H1 (cell line): ENCODE measurements around the gene GZF1. TPM values are rescaled to one million over a fixed set of nuclear protein-coding genes. Genes with fewer than 3 reads are reported as not detected.

Source experiments
- CTCF ChIA-PET: fragments of 300-600 bp; sonication (Branson Sonifier 250); formaldehyde crosslinking; loops from one replicate; lab custom pipeline; 2021; ENCODE audit not compliant: partially characterized antibody; lab: Charles Lee
- POLR2A ChIA-PET: fragments of 300-600 bp; sonication (Branson Sonifier 250); formaldehyde crosslinking; loops from one replicate; lab custom pipeline; 2021; ENCODE audit warnings: inconsistent platforms; ENCODE audit not compliant: partially characterized antibody; lab: Charles Lee
- DNase-seq, 2 experiments: peaks; one replicate each; pipeline versions ENCODE4 v3.0.0 to v3.0.0-alpha.2; 2010 to 2022; ENCODE audit warnings: low spot score in 2 of 2, low read depth in 1 of 2, mixed read lengths in 1 of 2
- FAIRE-seq: peaks from 2 replicates; lab custom pipeline; 2011; peaks lifted over from hg19 to GRCh38; lab: Jason Lieb, UNC
- H2AFZ ChIP-seq: 2 replicates; pipeline ENCODE4 v1.8.1; 2012; ENCODE audit warnings: low read length, inconsistent platforms
- H2AK5ac ChIP-seq: 2 replicates; pipeline ENCODE4 v1.6.1; 2013; ENCODE audit warnings: low read depth, low read length
- H2BK120ac ChIP-seq: replicated peaks from 2 replicates; pipeline ENCODE3; 2013; ENCODE audit warnings: low read depth, low read length, inconsistent platforms
- H2BK12ac ChIP-seq: 2 replicates; pipeline ENCODE4 v1.6.1; 2013; ENCODE audit warnings: low read depth, low read length
- H2BK15ac ChIP-seq: 2 replicates; pipeline ENCODE4 v1.6.1; 2013; ENCODE audit warnings: low read length
- H2BK20ac ChIP-seq: 2 replicates; pipeline ENCODE4 v1.6.1; 2013; ENCODE audit warnings: low read length
- H2BK5ac ChIP-seq: 2 replicates; pipeline ENCODE4 v1.6.1; 2013; ENCODE audit warnings: low read depth, low read length
- H3K14ac ChIP-seq: 2 replicates; pipeline ENCODE4 v1.6.1; 2013; ENCODE audit warnings: inconsistent platforms; ENCODE audit not compliant: insufficient read length
- H3K18ac ChIP-seq: 2 replicates; pipeline ENCODE4 v1.6.1; 2013; ENCODE audit warnings: low read length; ENCODE audit errors: extremely low read depth
- H3K23ac ChIP-seq: 2 replicates; pipeline ENCODE4 v1.6.1; 2013; ENCODE audit warnings: inconsistent platforms; ENCODE audit not compliant: insufficient read length
- H3K23me2 ChIP-seq: 2 replicates; pipeline ENCODE4 v1.6.1; 2013; ENCODE audit warnings: low read depth, low read length
- H3K27ac ChIP-seq: 2 replicates; pipeline ENCODE4 v1.6.1; 2011; ENCODE audit warnings: low read depth, low read length, inconsistent platforms
- H3K27me3 ChIP-seq, 4 experiments: replicated peaks in 1 of 4; 1 replicate in 1 of 4; 2 replicates in 3 of 4; pipeline versions ENCODE4 v1.6.1 to v1.8.1; 2011 to 2013; ENCODE audit warnings: low read length in 3 of 4, mild to moderate bottlenecking in 3 of 4, inconsistent platforms in 2 of 4, mixed read lengths in 2 of 4, moderate library complexity in 1 of 4; ENCODE audit not compliant: control insufficient read depth in 3 of 4, insufficient read depth in 3 of 4; ENCODE audit errors: extremely low read depth in 1 of 4
- H3K36me3 ChIP-seq, 4 experiments: 2 replicates each; pipeline versions ENCODE4 v1.6.1 to v1.8.1; 2011 to 2013; ENCODE audit warnings: mild to moderate bottlenecking in 4 of 4, low read length in 3 of 4, moderate library complexity in 2 of 4, control low read depth in 1 of 4, inconsistent platforms in 1 of 4; ENCODE audit not compliant: insufficient read depth in 4 of 4, control insufficient read depth in 2 of 4
- H3K4ac ChIP-seq: replicated peaks from 2 replicates; pipeline ENCODE3; 2013; ENCODE audit warnings: low read length, low read depth, mixed read lengths, inconsistent platforms; ENCODE audit not compliant: insufficient read length
- H3K4me1 ChIP-seq, 4 experiments: replicated peaks in 1 of 4; 1 replicate in 1 of 4; 2 replicates in 3 of 4; pipeline versions ENCODE4 v1.6.1 to v1.8.1; 2011 to 2013; ENCODE audit warnings: low read length in 3 of 4, inconsistent platforms in 2 of 4, mixed read lengths in 1 of 4; ENCODE audit not compliant: insufficient read depth in 4 of 4, control insufficient read depth in 3 of 4
- H3K4me2 ChIP-seq, 2 experiments: 2 replicates each; pipeline versions ENCODE4 v1.6.1 to v1.8.1; 2011 to 2013; ENCODE audit warnings: low read depth in 2 of 2, low read length in 2 of 2, control low read depth in 1 of 2, inconsistent platforms in 1 of 2, mild to moderate bottlenecking in 1 of 2; ENCODE audit not compliant: insufficient read depth in 1 of 2
- H3K4me3 ChIP-seq, 4 experiments: fragments of 200-600, 300-600 bp in 1 of 4; sonication (generic), shearing (Covaris generic), sonication (Bioruptor Twin) in 1 of 4; 2 replicates each; pipeline versions ENCODE4 v1.5.1 to v1.8.1; 2011 to 2016; ENCODE audit warnings: low read length in 4 of 4, low read depth in 3 of 4, control low read depth in 2 of 4, inconsistent platforms in 2 of 4, mild to moderate bottlenecking in 2 of 4, mixed read lengths in 1 of 4, moderate library complexity in 1 of 4; ENCODE audit not compliant: insufficient read depth in 2 of 4; ENCODE audit errors: extremely low read depth in 1 of 4
- H3K56ac ChIP-seq: replicated peaks from 2 replicates; pipeline ENCODE3; 2013; ENCODE audit warnings: low read depth, mild to moderate bottlenecking, mixed read lengths, low read length, inconsistent platforms; ENCODE audit not compliant: insufficient read length
- H3K79me1 ChIP-seq: 2 replicates; pipeline ENCODE4 v1.6.1; 2013; ENCODE audit warnings: low read depth, low read length, control low read depth
- H3K79me2 ChIP-seq, 2 experiments: 2 replicates each; pipeline versions ENCODE4 v1.6.1 to v1.8.1; 2012 to 2013; ENCODE audit warnings: low read length in 2 of 2, mild to moderate bottlenecking in 2 of 2, inconsistent platforms in 1 of 2; ENCODE audit not compliant: insufficient read depth in 2 of 2, control insufficient read depth in 1 of 2
- H3K9ac ChIP-seq, 4 experiments: replicated peaks in 1 of 4; 1 replicate in 1 of 4; 2 replicates in 3 of 4; pipeline versions ENCODE4 v1.6.1 to v1.8.1; 2011 to 2013; ENCODE audit warnings: low read depth in 3 of 4, low read length in 3 of 4, control low read depth in 2 of 4, mild to moderate bottlenecking in 2 of 4, moderate library complexity in 2 of 4, inconsistent platforms in 1 of 4; ENCODE audit errors: extremely low read depth in 1 of 4
- H3K9me3 ChIP-seq, 2 experiments: 2 replicates each; pipeline versions ENCODE4 v1.6.1 to v1.8.1; 2012 to 2013; ENCODE audit warnings: mild to moderate bottlenecking in 2 of 2, moderate library complexity in 2 of 2, control low read depth in 1 of 2, inconsistent platforms in 1 of 2, low read depth in 1 of 2, low read length in 1 of 2, mixed read lengths in 1 of 2; ENCODE audit not compliant: insufficient read depth in 2 of 2
- H4K20me1 ChIP-seq, 2 experiments: replicated peaks in 1 of 2; 2 replicates each; pipeline versions ENCODE3 to v1.8.1; 2011 to 2013; ENCODE audit warnings: inconsistent platforms in 2 of 2, low read length in 2 of 2, mild to moderate bottlenecking in 1 of 2; ENCODE audit not compliant: insufficient read depth in 2 of 2, control insufficient read depth in 1 of 2
- H4K5ac ChIP-seq: 2 replicates; pipeline ENCODE4 v1.6.1; 2013; ENCODE audit warnings: low read length, low read depth, mixed read lengths, inconsistent platforms; ENCODE audit not compliant: insufficient read length
- H4K8ac ChIP-seq: 2 replicates; pipeline ENCODE4 v1.8.0; 2013; ENCODE audit warnings: mild to moderate bottlenecking, moderate library complexity, low read length, inconsistent platforms; ENCODE audit not compliant: insufficient read depth; ENCODE audit errors: extremely low read depth
- H4K91ac ChIP-seq: replicated peaks from 2 replicates; pipeline ENCODE3; 2013; ENCODE audit warnings: low read length, mixed read lengths, inconsistent platforms; ENCODE audit not compliant: insufficient read length
- ATF2 ChIP-seq: IDR thresholded peaks from 2 replicates; pipeline ENCODE4 v1.6.1; 2012; ENCODE audit warnings: low read length, inconsistent platforms
- BCL11A ChIP-seq, 2 experiments: IDR thresholded peaks; one replicate each; pipeline ENCODE4 v1.6.1; 2011; ENCODE audit warnings: low read depth in 2 of 2, low read length in 2 of 2, mild to moderate bottlenecking in 2 of 2
- CHD1 ChIP-seq: IDR thresholded peaks from 2 replicates; pipeline ENCODE4 v1.6.1; 2012; ENCODE audit warnings: low read depth, low read length, improper control_type of control experiment
- CREB1 ChIP-seq: IDR thresholded peaks from 2 replicates; pipeline ENCODE4 v1.6.1; 2012; ENCODE audit warnings: inconsistent platforms
- GTF2F1 ChIP-seq: IDR thresholded peaks from 2 replicates; pipeline ENCODE4 v1.6.1; 2012; ENCODE audit warnings: low read depth, low read length, improper control_type of control experiment, borderline replicate concordance
- POLR2A ChIP-seq, 2 experiments: IDR thresholded peaks; 1 replicate in 1 of 2; 2 replicates in 1 of 2; pipeline ENCODE4 v1.6.1; 2011; ENCODE audit warnings: low read depth in 2 of 2, low read length in 2 of 2, mild to moderate bottlenecking in 2 of 2; ENCODE audit errors: control extremely low read depth in 1 of 2
- RAD21 ChIP-seq, 2 experiments: IDR thresholded peaks in 1 of 2; conservative IDR thresholded peaks in 1 of 2; 2 replicates each; pipeline ENCODE4 v1.6.1; 2011; ENCODE audit warnings: low read depth in 2 of 2, low read length in 2 of 2, improper control_type of control experiment in 1 of 2, inconsistent platforms in 1 of 2, mild to moderate bottlenecking in 1 of 2, moderate library complexity in 1 of 2
- SIN3A ChIP-seq, 2 experiments: IDR thresholded peaks in 1 of 2; conservative IDR thresholded peaks in 1 of 2; 2 replicates each; pipeline ENCODE4 v1.6.1; 2011 to 2012; ENCODE audit warnings: low read length in 2 of 2, improper control_type of control experiment in 1 of 2, low read depth in 1 of 2, mild to moderate bottlenecking in 1 of 2
- SIX5 ChIP-seq: IDR thresholded peaks from 2 replicates; pipeline ENCODE4 v1.6.1; 2011; ENCODE audit warnings: mild to moderate bottlenecking, low read depth, low read length
- SP4 ChIP-seq: IDR thresholded peaks from 2 replicates; pipeline ENCODE4 v1.6.1; 2012; ENCODE audit warnings: low read length, inconsistent platforms
- SUZ12 ChIP-seq: fragments of 200-600 bp; sonication (generic); IDR thresholded peaks from 2 replicates; pipeline ENCODE4 v1.6.1; 2012; ENCODE audit warnings: mild to moderate bottlenecking, inconsistent platforms, low read length, moderate library complexity, mixed read lengths
- WGBS, 2 experiments: shearing (Covaris generic) in 1 of 2; methylation state at CpG; one replicate each; pipeline versions ENCODE4 v1.1.6 to v1.1.7; 2013 to 2015; ENCODE audit warnings: low lambda C conversion rate in 2 of 2, mixed read lengths in 2 of 2, inconsistent platforms in 1 of 2, low coverage in 1 of 2, missing lambda C conversion rate in 1 of 2; ENCODE audit not compliant: insufficient replicate concordance in 2 of 2, insufficient coverage in 1 of 2, insufficient read length in 1 of 2; ENCODE audit errors: extremely low coverage in 1 of 2, missing lambda C conversion rate in 1 of 2; 5-methylcytosine and 5-hydroxymethylcytosine counted together
- polyA plus RNA-seq, 7 experiments: library from polyadenylated mRNA; depleted of rRNA in 3 of 7; stranded (reverse) in 5 of 7; unstranded in 2 of 7; fragments of >200 nt in 5 of 7; fragments of 200-250 nt in 2 of 7; gene quantifications; 1 replicate in 5 of 7; 2 replicates in 1 of 7; 4 replicates in 1 of 7; pipeline versions ENCODE4 v1.2.1 to v1.2.3, GENCODE V29; 2011 to 2013; ENCODE audit warnings: missing spikeins in 2 of 7, mixed read lengths in 2 of 7
- total RNA-seq: library from RNA; stranded (reverse); fragmentation: NEBNext Ultra II Directional; extraction: Animal tissue kit (Norgen Biotek cat#: 25700); gene quantifications from 2 replicates; pipeline ENCODE4 v1.2.1, GENCODE V29; 2021
- TF ChIP-seq, protein P1 (sequence below): IDR thresholded peaks from 2 replicates; pipeline ENCODE4 v1.6.1; 2011; ENCODE audit warnings: low read depth, mild to moderate bottlenecking, low read length; ENCODE audit not compliant: insufficient read depth

Gene GZF1
- total and polyA plus RNA-seq, 2 of the 8 experiments (the other 6 are each of a cell fraction or from before 2014, with no cell fraction given) = 8.2 to 11.9 TPM

DNA sequence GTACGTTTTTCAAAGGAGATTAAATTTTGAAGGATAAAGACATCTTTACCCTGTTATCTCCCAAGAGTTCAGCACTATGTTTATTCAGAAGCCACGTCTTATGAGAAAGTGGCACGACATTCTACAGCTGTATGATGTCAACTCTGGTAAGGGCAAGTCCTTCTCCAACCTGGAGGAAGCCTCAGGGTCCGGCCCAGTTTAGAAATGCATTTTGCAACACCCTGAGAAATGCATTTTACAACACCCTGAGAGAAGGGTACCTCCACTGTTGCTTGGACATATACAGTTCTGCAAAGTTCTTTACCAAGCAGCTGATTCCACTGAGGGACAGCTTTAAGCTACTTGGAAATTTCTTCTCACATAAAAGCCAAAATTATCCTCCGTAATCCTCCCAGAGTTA lies 41.8 kb downstream of the GZF1 start:
- no peaks in the 10 kb centered on the region for H3K9me3 ChIP-seq
- no peak overlapping the region for H4K5ac ChIP-seq
- peaks cover 7% of the 10 kb centered on the region for H3K79me1 ChIP-seq
- no peak overlapping the region for H3K4me2 ChIP-seq
- H3K18ac ChIP-seq = no peak overlapping the region
- no peak overlapping the region for H3K56ac ChIP-seq
- no peak overlapping the region for H2BK12ac ChIP-seq
- H3K23me2 ChIP-seq = no peaks in the 10 kb centered on the region
- H3K4me1 ChIP-seq = peaks cover 0 to 5% (median 0%) of the 10 kb centered on the region in 4 experiments; a peak in 1 of 7 replicates
- H3K14ac ChIP-seq = no peak overlapping the region
- H3K36me3 ChIP-seq = peaks cover 0 to 5% (median 1%) of the 10 kb centered on the region in 4 experiments; a peak in 1 of 8 replicates
- no peak overlapping the region for H2AK5ac ChIP-seq
- H3K4ac ChIP-seq = no peak overlapping the region
- H2BK5ac ChIP-seq = no peak overlapping the region
- no peak overlapping the region for H2AFZ ChIP-seq
- H2BK15ac ChIP-seq = no peak overlapping the region
- H4K8ac ChIP-seq = no peak overlapping the region
- ChIA-PET CTCF (interaction anchor here (1.1 to 2.2 kb wide), 2 partner anchors 9 to 43 kb away, joined by 3 to 5 read pairs; no protein-coding TSS in a partner anchor), POLR2A (interaction anchor here (0.6 to 1.2 kb wide), 2 partner anchors 9 to 26 kb away, joined by 3 read pairs; no protein-coding TSS in a partner anchor)
- H2BK120ac ChIP-seq = no peak overlapping the region
- no peak overlapping the region for H4K91ac ChIP-seq
- peaks cover 2 to 11% of the 10 kb centered on the region in 2 experiments for H4K20me1 ChIP-seq
- H3K27ac ChIP-seq = no peak overlapping the region
- no peak overlapping the region for H3K9ac ChIP-seq
- no peaks in the 10 kb centered on the region for H3K27me3 ChIP-seq
- H2BK20ac ChIP-seq = no peak overlapping the region
- peaks cover 3 to 66% of the 10 kb centered on the region in 2 experiments for H3K79me2 ChIP-seq
- DNase-seq (no peak), FAIRE-seq (no peak)
- no peak overlapping the region for H3K4me3 ChIP-seq
- WGBS, 2 experiments = 93% methylated on average over 5 of the region's 5 CpGs; no CpG with 5 or more reads in 1 of the 2 experiments
- H3K23ac ChIP-seq = no peak overlapping the region
- TF ChIP-seq SIN3A (conservative IDR thresholded peaks at IDR 0.05 in 1 of 2, IDR thresholded peaks at IDR 0.05 in 1 of 2; ENCODE audit: low read depth in 1 of 2, low read length in 2 of 2) (no peak), POLR2A (IDR thresholded peaks at IDR 0.05; ENCODE audit: control extremely low read depth in 1 of 2, low read depth in 2 of 2, low read length in 2 of 2) (no peak), RAD21 (IDR thresholded peaks at IDR 0.05 in 1 of 2, conservative IDR thresholded peaks at IDR 0.05 in 1 of 2; ENCODE audit: low read depth in 2 of 2, low read length in 2 of 2) (no peak), ATF2 (no peak), SIX5 (no peak), BCL11A (IDR thresholded peaks at IDR 0.05; ENCODE audit: low read depth in 2 of 2, low read length in 2 of 2) (no peak), SUZ12 (no peak), SP4 (no peak), CHD1 (no peak), CREB1 (no peak), GTF2F1 (no peak)
- TF ChIP-seq, protein P1, sequence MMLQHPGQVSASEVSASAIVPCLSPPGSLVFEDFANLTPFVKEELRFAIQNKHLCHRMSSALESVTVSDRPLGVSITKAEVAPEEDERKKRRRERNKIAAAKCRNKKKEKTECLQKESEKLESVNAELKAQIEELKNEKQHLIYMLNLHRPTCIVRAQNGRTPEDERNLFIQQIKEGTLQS = no peak
